ENCODE data around the gene NFIX.
"Not testable (repeated sequence)": the region's sequence is repeated elsewhere in the genome, so short reads cannot be mapped to it uniquely, and the experiment has no call there.

The NFIX gene

GRCh38 chr19:12953138-12953798 is 42.0 kb upstream of the NFIX start:
- Histone ChIP-seq H3K9me3 (ENCODE audit: control insufficient read depth, low read depth, low read length) (no peaks in the 10 kb centered on the region), H3K4me1 (ENCODE audit: control insufficient read depth, low read depth, low read length) (peaks cover 9% of the 10 kb centered on the region), H3K4me3 (ENCODE audit: low read length) (no peak overlapping the region), H3K27me3 (ENCODE audit: control insufficient read depth, insufficient read depth, low read length) (no peaks in the 10 kb centered on the region), H3K36me3 (ENCODE audit: control insufficient read depth, low read depth, low read length) (peaks cover 58% of the 10 kb centered on the region), H3K27ac (ENCODE audit: low read length) (no peak overlapping the region), H3K9ac (ENCODE audit: low read length) (no peak overlapping the region)

GRCh38 chr19:12953799-12954611 is 41.3 kb upstream of the NFIX start:
- H3K9me3 ChIP-seq (ENCODE audit: control insufficient read depth, low read depth, low read length) = no peaks in the 10 kb centered on the region
- no peak overlapping the region for H3K9ac ChIP-seq (ENCODE audit: low read length)
- H3K27ac ChIP-seq (ENCODE audit: low read length) = no peak overlapping the region
- no peak overlapping the region for H3K4me3 ChIP-seq (ENCODE audit: low read length)
- H3K36me3 ChIP-seq (ENCODE audit: control insufficient read depth, low read depth, low read length) = peaks cover 51% of the 10 kb centered on the region
- H3K27me3 ChIP-seq (ENCODE audit: control insufficient read depth, insufficient read depth, low read length) = no peaks in the 10 kb centered on the region
- H3K4me1 ChIP-seq (ENCODE audit: control insufficient read depth, low read depth, low read length) = peaks cover 9% of the 10 kb centered on the region

GRCh38 chr19:12954612-12954962 is 40.7 kb upstream of the NFIX start:
- H3K27ac ChIP-seq (ENCODE audit: low read length) = no peak overlapping the region
- peaks cover 45% of the 10 kb centered on the region for H3K36me3 ChIP-seq (ENCODE audit: control insufficient read depth, low read depth, low read length)
- H3K4me3 ChIP-seq (ENCODE audit: low read length) = no peak overlapping the region
- H3K4me1 ChIP-seq (ENCODE audit: control insufficient read depth, low read depth, low read length) = peaks cover 9% of the 10 kb centered on the region
- H3K9ac ChIP-seq (ENCODE audit: low read length) = no peak overlapping the region
- no peaks in the 10 kb centered on the region for H3K9me3 ChIP-seq (ENCODE audit: control insufficient read depth, low read depth, low read length)
- no peaks in the 10 kb centered on the region for H3K27me3 ChIP-seq (ENCODE audit: control insufficient read depth, insufficient read depth, low read length)

GRCh38 chr19:12955575-12955974 is 39.7 kb upstream of the NFIX start:
- not testable (repeated sequence) for H3K9me3 ChIP-seq (ENCODE audit: control insufficient read depth, low read depth, low read length); H3K4me1 ChIP-seq (ENCODE audit: control insufficient read depth, low read depth, low read length); H3K27me3 ChIP-seq (ENCODE audit: control insufficient read depth, insufficient read depth, low read length); H3K27ac ChIP-seq (ENCODE audit: low read length)
- peak overlapping the region; percentile 90 for H3K4me3 ChIP-seq (ENCODE audit: low read length)
- H3K36me3 ChIP-seq (ENCODE audit: control insufficient read depth, low read depth, low read length) = peaks cover 37% of the 10 kb centered on the region
- peak overlapping the region; percentile 85 for H3K9ac ChIP-seq (ENCODE audit: low read length)

- Histone ChIP-seq H3K9ac (ENCODE audit: low read length) (peak overlapping the region; percentile 85), H3K27me3 (ENCODE audit: control insufficient read depth, insufficient read depth, low read length) (no peaks in the 10 kb centered on the region), H3K4me1 (ENCODE audit: control insufficient read depth, low read depth, low read length) (peaks cover 9% of the 10 kb centered on the region), H3K9me3 (ENCODE audit: control insufficient read depth, low read depth, low read length) (no peaks in the 10 kb centered on the region), H3K4me3 (ENCODE audit: low read length) (peak overlapping the region; percentile 90), H3K36me3 (ENCODE audit: control insufficient read depth, low read depth, low read length) (peaks cover 33% of the 10 kb centered on the region), H3K27ac (ENCODE audit: low read length) (no peak overlapping the region)
Measured at GRCh38 chr19:12955996-12956395, 39.3 kb upstream of the NFIX start.

GRCh38 chr19:12956446-12957388 is 38.6 kb upstream of the NFIX start, which contains the start of gene GADD45GIP1:
Gene GADD45GIP1 (minus strand): TSS chr19:12957223. CDS start chr19:12957212, 11 bp downstream.
- Histone ChIP-seq H3K36me3 (ENCODE audit: control insufficient read depth, low read depth, low read length) (peaks cover 26% of the 10 kb centered on the region), H3K27ac (ENCODE audit: low read length) (peak within 1 kb of the TSS; percentile 18), H3K27me3 (ENCODE audit: control insufficient read depth, insufficient read depth, low read length) (no peaks in the 10 kb centered on the region), H3K9ac (ENCODE audit: low read length) (peak within 1 kb of the TSS; percentile 85), H3K4me3 (ENCODE audit: low read length) (peak within 1 kb of the TSS; percentile 90), H3K4me1 (ENCODE audit: control insufficient read depth, low read depth, low read length) (peaks cover 9% of the 10 kb centered on the region), H3K9me3 (ENCODE audit: control insufficient read depth, low read depth, low read length) (no peaks in the 10 kb centered on the region)

- Histone ChIP-seq H3K9ac (ENCODE audit: low read length) (peak overlapping the region; percentile 85), H3K36me3 (ENCODE audit: control insufficient read depth, low read depth, low read length) (peaks cover 20% of the 10 kb centered on the region), H3K4me3 (ENCODE audit: low read length) (peak overlapping the region; percentile 90)
- H3K27me3 ChIP-seq (ENCODE audit: control insufficient read depth, insufficient read depth, low read length); H3K27ac ChIP-seq (ENCODE audit: low read length); H3K9me3 ChIP-seq (ENCODE audit: control insufficient read depth, low read depth, low read length); H3K4me1 ChIP-seq (ENCODE audit: control insufficient read depth, low read depth, low read length): not testable (repeated sequence)
Measured at GRCh38 chr19:12957389-12957952, 37.8 kb upstream of the NFIX start.

- Histone ChIP-seq H3K36me3 (ENCODE audit: control insufficient read depth, low read depth, low read length) (peaks cover 6% of the 10 kb centered on the region), H3K9me3 (ENCODE audit: control insufficient read depth, low read depth, low read length) (no peaks in the 10 kb centered on the region), H3K4me1 (ENCODE audit: control insufficient read depth, low read depth, low read length) (peaks cover 4% of the 10 kb centered on the region), H3K27ac (ENCODE audit: low read length) (no peak overlapping the region), H3K27me3 (ENCODE audit: control insufficient read depth, insufficient read depth, low read length) (no peaks in the 10 kb centered on the region), H3K4me3 (ENCODE audit: low read length) (no peak overlapping the region), H3K9ac (ENCODE audit: low read length) (no peak overlapping the region)
Measured at GRCh38 chr19:12959481-12959880, 35.8 kb upstream of the NFIX start.

GRCh38 chr19:12965017-12965811 is 30.1 kb upstream of the NFIX start:
- Histone ChIP-seq H3K9ac (ENCODE audit: low read length) (peak overlapping the region; percentile 62), H3K4me3 (ENCODE audit: low read length) (peak overlapping the region; percentile 60), H3K27me3 (ENCODE audit: control insufficient read depth, insufficient read depth, low read length) (no peaks in the 10 kb centered on the region), H3K36me3 (ENCODE audit: control insufficient read depth, low read depth, low read length) (no peaks in the 10 kb centered on the region), H3K4me1 (ENCODE audit: control insufficient read depth, low read depth, low read length) (peaks cover 3% of the 10 kb centered on the region), H3K9me3 (ENCODE audit: control insufficient read depth, low read depth, low read length) (no peaks in the 10 kb centered on the region), H3K27ac (ENCODE audit: low read length) (peak overlapping the region; percentile 87)

- H3K9me3 ChIP-seq (ENCODE audit: control insufficient read depth, low read depth, low read length) = no peaks in the 10 kb centered on the region
- no peaks in the 10 kb centered on the region for H3K36me3 ChIP-seq (ENCODE audit: control insufficient read depth, low read depth, low read length)
- no peaks in the 10 kb centered on the region for H3K27me3 ChIP-seq (ENCODE audit: control insufficient read depth, insufficient read depth, low read length)
- H3K27ac ChIP-seq (ENCODE audit: low read length) = no peak overlapping the region
- peak overlapping the region; percentile 62 for H3K9ac ChIP-seq (ENCODE audit: low read length)
- H3K4me1 ChIP-seq (ENCODE audit: control insufficient read depth, low read depth, low read length) = peaks cover 3% of the 10 kb centered on the region
- peak overlapping the region; percentile 60 for H3K4me3 ChIP-seq (ENCODE audit: low read length)
Measured at GRCh38 chr19:12965812-12966135, 29.5 kb upstream of the NFIX start.

Measured in iPS-18a (cell line).